GM18909 (cell line): Measurements from ENCODE around the gene CTSD.
A peak's percentile ranks its signal among the peaks of the same experiment; 100 is the strongest.
"Not testable (repeated sequence)": the region's sequence is repeated elsewhere in the genome, so short reads cannot be mapped to it uniquely, and the experiment has no call there.

Experiments used
- ATAC-seq: cut with Tn5 transposase; IDR thresholded peaks from one replicate; pipeline ENCODE4 v1.9.1; 2021; ENCODE audit warnings: mild to moderate bottlenecking; ENCODE audit not compliant: unreplicated experiment, poor library complexity

The CTSD gene

DNA sequence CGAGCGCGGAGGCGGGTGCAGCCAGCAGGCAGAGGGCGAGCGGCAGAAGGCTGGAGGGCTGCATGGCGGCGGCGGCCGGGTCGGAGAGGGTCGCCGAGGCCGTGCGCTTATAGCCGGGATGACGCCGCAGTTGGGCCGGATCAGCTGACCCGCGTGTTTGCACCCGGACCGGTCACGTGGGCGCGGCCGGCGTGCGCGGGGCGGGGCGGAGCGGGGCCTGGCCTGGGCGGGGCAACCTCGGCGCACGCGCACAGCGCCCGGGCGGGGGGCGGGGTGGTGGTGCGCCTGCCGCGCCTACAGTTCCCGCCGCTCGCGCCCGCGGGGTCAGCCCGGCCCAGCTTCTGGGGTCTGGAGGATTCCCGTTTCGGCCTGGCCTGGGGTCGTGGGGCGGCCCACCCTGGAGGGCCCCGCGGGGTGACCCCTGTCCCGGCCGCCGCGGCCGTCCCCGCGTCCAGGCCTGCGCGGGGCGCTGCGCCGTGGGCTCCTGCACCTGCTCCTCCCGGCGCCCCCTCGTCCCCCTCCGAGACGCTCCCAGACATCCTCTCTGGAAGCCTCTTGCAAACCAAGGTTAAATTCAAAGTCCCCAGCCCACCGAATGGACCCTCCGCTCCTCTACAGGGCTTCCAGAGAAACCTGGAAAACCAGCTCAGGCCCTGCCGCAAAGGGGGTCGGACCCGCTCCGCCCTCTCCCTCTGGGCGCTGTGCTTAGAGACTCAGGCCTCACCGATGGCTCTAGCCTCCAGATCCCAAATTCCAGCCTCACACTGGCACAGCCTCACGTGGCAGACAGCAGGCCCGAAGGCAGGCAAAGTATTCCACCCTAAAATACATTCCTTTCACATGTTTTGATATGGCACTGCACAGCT, at the start of gene CTSD:
Gene CTSD, minus strand, starts transcription at position 132 of the 866 bp plus-strand sequence. Its CDS starts 68 bp downstream, at position 64.
- peak; percentile 77 for ATAC-seq

GRCh38 chr11:1813356-1813755, 49.6 kb upstream of the CTSD start:
- not testable (repeated sequence) for ATAC-seq

GRCh38 chr11:1812801-1813200, 49.1 kb upstream of the CTSD start:
- no peak for ATAC-seq

DNA sequence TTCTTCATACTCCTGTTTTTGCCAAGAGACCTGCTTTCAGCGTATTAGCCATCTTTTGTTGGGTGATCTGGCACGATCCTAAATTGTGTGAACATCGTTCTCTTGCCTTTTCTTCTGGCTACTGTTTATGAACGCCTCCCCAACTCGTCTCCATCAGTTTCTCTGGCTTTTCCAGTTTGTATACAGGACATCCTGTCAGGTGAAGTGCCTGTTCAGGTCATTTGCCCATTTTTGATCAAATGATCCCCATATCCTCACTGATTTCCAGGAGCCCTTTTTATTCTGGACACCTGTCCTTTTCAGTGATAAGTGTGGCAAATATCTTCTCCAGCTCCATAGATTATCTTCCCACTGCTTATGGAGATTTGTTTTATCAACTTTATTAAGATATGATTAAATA, 48.5 kb upstream of the CTSD start:
- no peak for ATAC-seq

GRCh38 chr11:1810761-1811160, 47.0 kb upstream of the CTSD start:
- ATAC-seq, result no peak

DNA sequence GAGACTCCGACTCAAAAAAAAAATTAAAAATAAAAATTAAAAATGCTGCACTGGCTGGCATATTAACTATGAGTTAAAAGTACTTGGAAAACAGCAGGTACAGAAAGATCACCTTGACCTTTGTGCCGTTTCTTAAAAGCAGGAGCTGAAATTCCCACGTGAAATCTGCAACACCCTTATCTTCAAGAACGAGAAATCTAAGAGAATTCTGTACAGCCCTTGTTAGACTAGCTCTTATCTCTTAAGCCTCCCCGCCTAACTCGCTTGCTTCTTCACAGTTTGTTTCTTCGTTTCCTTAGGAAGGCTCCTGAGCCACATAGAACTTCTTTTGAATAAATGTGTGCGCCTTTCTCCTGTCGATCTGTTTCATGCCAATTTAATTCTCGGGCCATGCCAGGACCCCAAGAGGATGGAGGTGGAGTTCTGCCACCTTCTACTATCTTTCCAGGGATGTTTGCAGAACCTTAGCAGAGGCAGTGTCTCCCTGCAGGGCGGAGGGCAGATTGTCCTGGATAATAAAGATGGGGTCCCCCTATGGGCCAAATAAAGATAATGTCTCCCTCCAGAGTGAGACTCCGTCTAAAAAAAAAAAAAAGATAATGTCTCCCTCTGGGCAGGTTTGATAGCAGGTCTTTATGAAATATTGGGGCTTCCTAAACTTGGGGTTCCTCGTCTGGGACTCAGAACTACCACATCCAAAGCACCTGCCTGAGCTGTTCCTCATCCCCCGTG, 43.7 kb upstream of the CTSD start:
- ATAC-seq, result no peak

GRCh38 chr11:1805525-1805924, 41.8 kb upstream of the CTSD start:
- ATAC-seq, result no peak

GRCh38 chr11:1803835-1804519, 40.2 kb upstream of the CTSD start:
- ATAC-seq, result not testable (repeated sequence)

DNA sequence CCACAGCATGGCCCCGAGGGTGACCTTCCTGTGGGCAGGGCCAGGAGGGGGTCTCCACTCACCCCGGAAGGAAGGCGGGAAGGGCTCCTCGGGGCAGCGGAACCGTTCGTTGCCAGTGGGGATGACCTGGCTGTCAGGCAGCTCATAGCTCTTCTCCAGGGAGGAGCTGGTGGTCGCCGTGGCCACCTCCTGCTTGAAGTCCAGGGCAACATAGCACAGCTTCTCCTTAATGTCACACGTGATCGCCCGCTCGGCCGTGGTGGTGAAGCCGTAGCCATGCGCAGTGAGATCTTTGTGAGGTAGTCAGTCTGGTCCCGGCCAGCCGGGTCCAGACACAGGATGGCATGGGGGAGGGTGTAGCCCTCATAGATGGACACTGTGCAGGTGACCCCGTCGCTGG, 39.5 kb upstream of the CTSD start:
- no peak for ATAC-seq

DNA sequence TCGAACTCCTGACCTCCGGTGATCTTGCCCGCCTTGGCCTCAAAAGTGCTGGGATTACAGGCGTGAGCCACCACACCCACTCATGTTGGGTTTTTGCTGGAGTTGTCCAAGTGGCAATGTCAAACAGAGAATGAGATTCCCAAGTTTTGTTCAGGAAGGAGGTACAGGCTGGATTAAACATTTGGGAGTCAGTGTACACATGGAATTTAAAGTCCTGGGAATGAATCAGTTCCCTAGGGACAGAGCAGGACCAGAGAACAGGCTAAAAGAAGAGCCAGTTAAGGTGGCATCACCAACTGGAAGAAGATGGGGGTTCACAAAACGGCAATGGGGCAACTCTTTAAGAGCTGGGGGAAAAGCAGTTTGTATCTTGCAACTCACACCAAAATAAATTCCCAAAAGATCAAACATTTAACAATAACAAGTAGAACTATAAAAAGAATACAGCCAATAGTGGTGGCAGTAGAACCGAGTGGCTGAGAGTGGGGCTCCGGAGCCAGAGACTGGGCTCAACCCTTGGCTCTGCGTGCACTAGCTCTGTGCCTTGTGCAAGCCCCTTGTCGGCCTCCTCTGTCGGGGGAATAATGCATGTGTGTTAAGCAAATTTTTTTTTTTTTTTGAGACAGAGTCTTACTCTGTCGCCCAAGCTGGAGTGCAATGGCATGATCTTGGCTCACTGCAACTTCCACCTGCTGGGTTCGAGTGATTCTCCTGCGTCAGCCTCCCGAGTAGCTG, 33.8 kb upstream of the CTSD start:
- no peak for ATAC-seq

DNA sequence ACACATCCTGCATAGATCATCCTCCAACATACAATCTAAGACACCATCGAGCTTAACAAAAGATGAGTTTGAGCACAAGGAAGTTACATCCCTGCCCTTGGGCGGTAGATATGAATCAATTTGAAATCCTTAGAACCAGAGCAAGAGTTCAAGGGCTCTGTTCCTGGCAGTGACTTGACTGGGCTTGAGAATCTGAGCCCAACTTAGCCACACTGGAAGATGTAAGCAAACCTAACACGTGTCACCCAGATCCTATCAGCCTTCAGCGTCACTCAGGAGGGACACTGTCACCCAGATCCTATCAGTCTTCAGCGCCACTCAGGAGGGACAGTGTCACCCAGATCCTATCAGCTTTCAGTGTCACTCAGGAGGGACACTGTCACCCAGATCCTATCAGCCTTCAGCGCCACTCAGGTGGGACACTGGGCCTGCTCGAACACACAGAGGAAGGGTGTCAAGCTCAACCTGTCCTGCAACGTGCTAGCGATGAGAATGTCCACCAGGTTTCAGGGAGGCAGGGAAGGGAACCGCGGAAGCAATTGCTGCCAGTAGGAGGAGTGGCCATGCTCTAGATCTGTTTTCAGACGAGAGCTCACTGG, 32.8 kb upstream of the CTSD start:
- ATAC-seq, result no peak

DNA sequence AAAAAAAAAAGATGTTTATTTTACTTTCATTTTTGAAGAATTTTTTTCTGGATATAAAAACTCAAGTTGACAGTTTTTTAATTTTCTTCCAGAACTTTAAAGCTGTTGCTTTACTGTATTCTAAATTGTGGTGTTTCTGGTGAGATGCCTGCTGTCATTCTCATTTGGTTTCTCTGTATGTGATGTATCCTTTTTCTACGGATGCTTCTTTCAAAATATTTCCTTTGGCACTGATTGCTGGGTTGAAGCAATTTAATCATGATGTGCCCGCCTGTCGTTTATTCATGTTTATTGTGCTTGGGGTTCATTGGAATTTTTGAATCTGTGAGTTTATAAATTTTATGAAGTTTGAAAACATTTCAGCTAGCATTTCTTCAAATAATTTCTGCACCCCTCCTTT, 29.4 kb upstream of the CTSD start:
- ATAC-seq, result no peak

GRCh38 chr11:1792461-1792860, 28.7 kb upstream of the CTSD start:
- ATAC-seq, result no peak

- ATAC-seq, result no peak
Observed at GRCh38 chr11:1791912-1792311, 28.2 kb upstream of the CTSD start.

GRCh38 chr11:1786466-1786865, 22.7 kb upstream of the CTSD start:
- no peak for ATAC-seq

GRCh38 chr11:1785749-1786413, 22.2 kb upstream of the CTSD start:
- no peak for ATAC-seq

DNA sequence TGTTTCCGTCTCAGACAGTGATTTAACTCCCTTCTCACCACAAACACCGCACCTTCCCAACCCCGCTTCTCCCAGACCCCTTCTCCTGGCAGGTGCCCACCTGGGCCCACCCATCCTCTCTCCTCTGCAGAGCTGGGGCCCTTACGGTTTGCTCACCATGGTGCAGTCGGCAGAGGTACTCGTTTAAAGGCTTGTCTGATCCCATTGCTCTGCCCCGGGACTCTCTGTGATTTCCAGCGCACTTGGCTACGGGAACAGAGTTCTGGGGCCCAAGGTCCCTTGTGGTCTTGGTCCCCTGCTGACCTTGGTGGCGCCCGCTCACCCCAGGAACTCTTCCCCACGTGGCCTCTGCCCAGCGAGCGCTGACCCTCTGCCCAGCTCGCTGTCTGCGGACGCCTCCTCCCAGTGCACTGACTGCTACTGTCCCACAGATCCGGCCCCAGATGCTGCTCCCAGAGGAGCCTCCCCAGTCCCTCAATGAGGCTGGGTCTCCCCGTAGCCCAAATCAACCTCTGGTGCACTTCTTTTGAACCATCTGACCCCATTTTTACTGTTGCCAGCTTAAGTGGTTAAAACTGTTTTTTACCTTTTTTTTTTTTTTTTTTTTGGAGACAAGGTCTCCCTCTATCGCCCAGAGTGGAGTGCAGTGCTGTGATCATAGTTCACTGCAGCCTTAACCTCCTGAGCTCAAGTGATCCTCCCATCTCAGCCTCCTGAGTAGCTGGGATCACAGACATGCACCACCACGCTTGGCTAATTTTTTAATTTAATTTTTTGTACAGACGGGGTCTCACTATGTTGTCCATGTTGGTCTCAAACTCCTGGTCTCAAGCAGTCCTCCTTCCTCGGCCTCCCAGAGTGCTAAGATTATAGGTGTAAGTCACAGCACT, 21.3 kb upstream of the CTSD start:
- ATAC-seq, result no peak

- no peak for ATAC-seq
Observed at GRCh38 chr11:1783725-1784529, 20.2 kb upstream of the CTSD start.
